Stimulated activated naive B cell treated with anti-CD40 and anti-IgM and Interleukin-4, amounts not matched to agents 10 μg/mL and 1 μg/mL and 100 μg/mL, for 72 hours (primary cell): Measurements from ENCODE around the gene REPIN1.

Experiments
- ATAC-seq, 2 donors: fragments of 150-1000 bp; cut with Tn5 transposase; replicated peaks; 2 replicates each; pipeline ENCODE4 v1.10.0; 2021; ENCODE audit warnings: moderate library complexity in 1 of 2
- DNase-seq: peaks from one replicate; pipeline ENCODE4 v3.0.0; 2021
- H3K27ac Mint-ChIP-seq: one replicate; pipeline ENCODE4 v1.8.0; 2022; ENCODE audit warnings: mild to moderate bottlenecking, mixed read lengths
- H3K27me3 Mint-ChIP-seq, 2 donors: one replicate each; pipeline ENCODE4 v1.8.0; 2022; ENCODE audit warnings: mixed read lengths in 2 of 2
- H3K36me3 Mint-ChIP-seq, 2 donors: one replicate each; pipeline ENCODE4 v1.8.0; 2022; ENCODE audit warnings: mixed read lengths in 2 of 2, mild to moderate bottlenecking in 1 of 2
- H3K4me1 Mint-ChIP-seq, 2 donors: one replicate each; pipeline ENCODE4 v1.8.0; 2022; ENCODE audit warnings: mixed read lengths in 2 of 2, mild to moderate bottlenecking in 1 of 2
- H3K4me3 Mint-ChIP-seq, 2 donors: one replicate each; pipeline ENCODE4 v1.8.0; 2022; ENCODE audit warnings: mild to moderate bottlenecking in 2 of 2, mixed read lengths in 2 of 2, moderate library complexity in 1 of 2
- H3K9me3 Mint-ChIP-seq, 2 donors: one replicate each; pipeline ENCODE4 v1.8.0; 2022; ENCODE audit warnings: mixed read lengths in 2 of 2, mild to moderate bottlenecking in 1 of 2

Gene REPIN1

DNA sequence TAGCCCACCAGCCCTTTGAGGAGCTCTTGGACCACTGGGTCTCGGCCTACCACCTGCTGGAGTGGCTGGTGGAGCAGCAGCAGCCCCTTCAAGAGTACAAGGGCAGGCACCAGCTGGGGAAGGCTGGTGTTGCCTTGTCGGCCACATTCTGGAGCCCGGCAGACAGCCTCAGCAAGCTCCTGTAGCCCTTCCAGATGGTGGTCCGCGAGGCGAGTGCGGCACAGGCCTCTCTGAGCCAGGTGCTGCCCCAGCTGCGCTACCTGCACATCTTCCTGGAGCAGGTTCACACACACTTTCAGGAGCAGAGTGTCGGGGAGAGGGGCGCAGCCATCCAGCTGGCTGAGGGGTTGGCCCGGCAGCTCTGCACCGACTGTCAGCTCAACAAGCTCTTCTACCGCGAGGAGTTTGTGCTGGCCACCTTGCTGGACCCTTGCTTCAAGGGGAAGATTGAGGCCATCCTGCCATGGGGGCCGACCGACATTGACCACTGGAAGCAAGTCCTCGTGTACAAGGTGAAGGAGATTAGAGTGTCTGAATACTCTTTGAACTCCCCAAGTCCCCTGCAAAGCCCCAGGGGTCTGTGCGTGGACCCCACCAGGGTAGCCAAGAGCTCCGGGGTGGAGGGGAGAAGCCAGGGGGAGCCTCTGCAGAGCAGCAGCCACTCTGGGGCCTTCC lies 38.3 kb upstream of the REPIN1 start:
- no peak for DNase-seq
- Mint-ChIP-seq H3K36me3 (peaks cover 35 to 38% of the 10 kb centered on the region in 2 donors), H3K27me3 (no peaks in the 10 kb centered on the region), H3K4me1 (peaks cover 5 to 19% of the 10 kb centered on the region in 2 donors), H3K9me3 (no peaks in the 10 kb centered on the region), H3K27ac (no peak overlapping the region), H3K4me3 (no peak overlapping the region)
- ATAC-seq, result no peak

DNA sequence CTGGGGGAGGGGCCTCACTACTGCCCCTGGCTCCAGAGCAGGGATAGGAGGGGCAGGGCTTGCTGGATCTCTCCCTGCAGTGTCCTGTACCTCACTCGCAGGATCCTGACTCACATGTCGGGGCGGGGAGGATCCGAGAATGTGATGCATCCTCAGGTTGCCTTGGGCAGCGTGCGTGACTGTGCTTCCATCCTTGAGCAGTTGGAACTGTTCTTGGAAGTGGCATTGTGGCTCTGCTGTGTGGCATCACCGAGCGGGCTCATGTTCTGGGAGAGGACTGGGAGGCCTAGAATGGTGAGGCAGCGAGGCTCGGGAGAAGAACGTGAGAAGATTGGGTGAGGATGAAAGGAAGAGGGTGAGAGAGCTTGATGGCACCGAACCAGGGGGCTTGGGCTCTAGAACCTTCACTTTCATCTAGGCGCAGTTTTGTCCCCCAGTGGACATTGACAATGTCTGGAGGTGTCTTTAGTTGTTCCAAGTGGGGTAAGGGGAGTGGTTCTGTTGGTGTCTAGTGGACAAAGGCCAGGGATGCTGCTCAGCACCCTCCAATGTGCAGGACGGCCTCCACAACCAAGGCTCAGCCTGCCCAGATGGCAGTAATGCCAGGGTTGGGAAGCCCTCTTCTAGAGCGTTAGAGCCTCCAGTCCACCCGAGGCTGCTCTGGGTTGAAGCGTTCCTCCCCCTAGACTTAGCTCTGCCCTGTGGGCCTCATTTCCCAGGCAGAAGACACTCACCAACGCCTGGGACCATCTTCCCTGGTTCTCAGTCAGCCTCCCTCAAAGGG lies 35.6 kb upstream of the REPIN1 start:
- peaks cover 0 to 2% of the 10 kb centered on the region in 2 donors for H3K4me1 Mint-ChIP-seq
- H3K4me3 Mint-ChIP-seq, result no peak overlapping the region
- ATAC-seq (no peak), DNase-seq (no peak)
- no peaks in the 10 kb centered on the region for H3K27me3 Mint-ChIP-seq
- peaks cover 35 to 38% of the 10 kb centered on the region in 2 donors for H3K36me3 Mint-ChIP-seq
- no peaks in the 10 kb centered on the region for H3K9me3 Mint-ChIP-seq
- peak overlapping the region; percentile 31 for H3K27ac Mint-ChIP-seq

DNA sequence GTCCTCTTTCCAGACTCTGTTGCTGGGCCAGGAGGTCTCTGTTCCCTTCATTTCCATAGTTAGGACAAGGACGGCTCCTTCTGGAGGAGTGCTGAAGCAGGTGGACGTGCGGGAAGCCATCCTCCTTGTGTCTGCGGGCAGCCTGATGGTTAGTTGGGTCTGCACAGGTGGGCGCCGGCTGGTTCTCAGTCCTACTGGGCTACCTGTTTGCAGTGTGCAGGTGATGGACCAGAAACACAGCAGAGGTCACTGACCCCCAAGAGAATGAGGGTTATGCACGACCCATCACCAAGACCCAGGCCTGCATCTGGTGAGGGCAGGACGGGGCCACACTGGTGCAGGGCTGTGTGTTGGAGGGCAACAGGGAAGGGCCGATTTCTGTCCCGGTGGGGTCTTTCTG lies 35.0 kb upstream of the REPIN1 start:
- H3K9me3 Mint-ChIP-seq, result no peaks in the 10 kb centered on the region
- H3K4me3 Mint-ChIP-seq, result no peak overlapping the region
- H3K27me3 Mint-ChIP-seq, result no peaks in the 10 kb centered on the region
- DNase-seq, result no peak
- H3K36me3 Mint-ChIP-seq, result peaks cover 37 to 40% of the 10 kb centered on the region in 2 donors
- H3K4me1 Mint-ChIP-seq, result peaks cover under 1 to 2% of the 10 kb centered on the region in 2 donors
- ATAC-seq, result no peak
- no peak overlapping the region for H3K27ac Mint-ChIP-seq

DNA sequence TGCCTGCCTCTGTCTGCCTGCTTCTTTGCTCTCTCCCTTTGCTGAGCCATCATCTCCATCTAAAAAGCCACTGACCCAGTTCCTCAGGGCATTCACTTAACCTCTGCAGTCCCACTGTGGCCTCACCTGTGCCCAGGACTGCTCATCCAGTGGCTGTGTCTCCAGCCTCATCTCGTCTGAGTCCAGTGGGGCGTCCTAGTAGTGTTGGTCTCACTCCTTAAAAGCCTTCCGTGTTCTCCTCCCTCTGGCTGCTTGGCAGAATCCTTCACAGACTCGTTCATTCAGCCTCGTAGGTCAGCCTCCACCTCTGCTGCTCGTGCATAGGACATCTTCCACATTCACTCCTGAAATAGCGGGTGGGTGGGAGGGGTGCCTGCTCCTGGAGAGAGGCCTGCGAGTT lies 34.5 kb upstream of the REPIN1 start:
- ATAC-seq, result no peak
- H3K4me1 Mint-ChIP-seq, result peaks cover 2 to 5% of the 10 kb centered on the region in 2 donors
- peaks cover 36 to 40% of the 10 kb centered on the region in 2 donors for H3K36me3 Mint-ChIP-seq
- H3K27ac Mint-ChIP-seq, result no peak overlapping the region
- no peak for DNase-seq
- no peaks in the 10 kb centered on the region for H3K9me3 Mint-ChIP-seq
- H3K4me3 Mint-ChIP-seq, result no peak overlapping the region
- H3K27me3 Mint-ChIP-seq, result no peaks in the 10 kb centered on the region

DNA sequence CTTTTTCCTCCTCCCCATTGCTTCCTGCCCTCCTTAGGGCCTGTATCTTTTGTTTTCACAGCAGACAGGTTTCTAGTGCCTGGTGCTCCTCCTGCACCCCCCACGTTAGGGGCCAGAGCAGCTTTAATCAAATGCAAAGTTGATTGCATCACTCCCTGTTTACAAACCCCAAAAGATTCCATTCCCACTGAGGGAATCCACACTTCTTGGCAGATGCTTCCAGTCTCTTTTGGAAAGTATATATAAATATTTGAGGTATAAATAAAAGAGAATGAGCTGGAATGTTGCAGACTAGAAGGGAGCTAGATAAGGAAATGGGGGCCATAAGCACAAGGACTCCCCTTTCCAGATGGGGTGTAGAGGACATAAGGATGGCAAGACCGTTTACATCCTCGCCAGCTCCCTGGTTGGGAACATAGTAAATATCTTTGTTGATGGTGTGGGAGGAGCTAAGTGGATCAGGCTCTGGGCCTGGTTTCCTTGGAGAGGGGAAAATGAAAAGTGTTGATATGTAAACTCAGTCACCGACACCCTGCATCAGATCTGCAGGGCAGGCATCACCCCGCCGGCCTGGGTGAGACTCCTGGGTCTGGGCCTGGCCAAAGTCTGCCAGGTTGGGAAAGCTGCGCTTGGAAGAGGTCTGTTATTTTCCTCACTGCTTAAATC lies 33.4 kb upstream of the REPIN1 start:
- peaks cover 40 to 44% of the 10 kb centered on the region in 2 donors for H3K36me3 Mint-ChIP-seq
- H3K4me1 Mint-ChIP-seq, result peaks cover 14 to 17% of the 10 kb centered on the region in 2 donors
- H3K9me3 Mint-ChIP-seq, result no peaks in the 10 kb centered on the region
- H3K27me3 Mint-ChIP-seq, result peaks cover 4 to 6% of the 10 kb centered on the region in 2 donors
- ATAC-seq (no peak), DNase-seq (no peak)
- H3K4me3 Mint-ChIP-seq, result no peak overlapping the region
- H3K27ac Mint-ChIP-seq, result no peak overlapping the region

DNA sequence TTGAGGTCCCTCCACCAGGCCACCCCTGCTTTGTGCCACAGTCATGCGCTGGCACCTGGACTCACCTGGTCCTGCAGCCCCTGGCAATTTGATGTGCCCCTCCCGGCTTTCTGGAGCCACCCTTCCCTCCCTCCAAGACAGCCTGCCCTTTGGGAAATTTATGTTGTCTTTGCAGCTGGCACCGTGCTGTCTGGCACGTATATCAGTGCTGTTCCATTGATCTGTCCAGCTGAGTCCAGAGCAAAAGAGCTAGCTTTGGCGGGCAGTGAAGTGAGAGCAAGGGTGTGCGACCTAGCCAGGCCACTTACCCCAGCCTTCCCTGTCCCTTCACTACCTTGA lies 32.9 kb upstream of the REPIN1 start:
- ATAC-seq, result no peak
- peaks cover 42 to 47% of the 10 kb centered on the region in 2 donors for H3K36me3 Mint-ChIP-seq

DNA sequence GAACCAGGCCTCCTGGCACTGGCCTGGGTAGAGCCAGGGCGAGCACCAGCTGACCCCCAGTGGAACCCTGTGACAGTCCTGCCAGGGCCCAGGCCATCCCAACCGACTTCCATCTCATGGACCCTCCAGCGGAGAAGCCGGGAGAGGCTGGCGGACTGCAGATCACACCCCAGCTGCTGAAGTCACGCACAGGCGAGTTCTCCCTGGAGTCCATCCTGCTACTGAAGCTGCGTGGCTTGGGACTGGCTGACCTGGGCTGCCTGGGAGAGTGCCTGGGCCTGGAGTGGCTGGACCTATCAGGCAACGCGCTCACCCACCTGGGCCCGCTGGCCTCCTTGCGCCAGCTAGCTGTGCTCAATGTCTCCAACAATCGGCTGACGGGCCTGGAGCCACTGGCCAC lies 31.9 kb upstream of the REPIN1 start:
- H3K36me3 Mint-ChIP-seq, result peaks cover 37 to 39% of the 10 kb centered on the region in 2 donors
- no peak overlapping the region for H3K4me3 Mint-ChIP-seq
- H3K27me3 Mint-ChIP-seq, result peaks cover 18 to 19% of the 10 kb centered on the region in 2 donors
- H3K4me1 Mint-ChIP-seq, result peaks cover 20 to 26% of the 10 kb centered on the region in 2 donors
- ATAC-seq (no peak), DNase-seq (no peak)
- peak overlapping the region; percentile 31 for H3K27ac Mint-ChIP-seq
- H3K9me3 Mint-ChIP-seq, result no peaks in the 10 kb centered on the region

More for the DNA sequence above, 32.9 kb upstream of the REPIN1 start:
- Mint-ChIP-seq H3K27ac (no peak overlapping the region), H3K4me3 (no peak overlapping the region), H3K9me3 (no peaks in the 10 kb centered on the region), H3K27me3 (peaks cover 9 to 11% of the 10 kb centered on the region in 2 donors), H3K4me1 (peaks cover 17 to 20% of the 10 kb centered on the region in 2 donors)
- DNase-seq, result no peak

DNA sequence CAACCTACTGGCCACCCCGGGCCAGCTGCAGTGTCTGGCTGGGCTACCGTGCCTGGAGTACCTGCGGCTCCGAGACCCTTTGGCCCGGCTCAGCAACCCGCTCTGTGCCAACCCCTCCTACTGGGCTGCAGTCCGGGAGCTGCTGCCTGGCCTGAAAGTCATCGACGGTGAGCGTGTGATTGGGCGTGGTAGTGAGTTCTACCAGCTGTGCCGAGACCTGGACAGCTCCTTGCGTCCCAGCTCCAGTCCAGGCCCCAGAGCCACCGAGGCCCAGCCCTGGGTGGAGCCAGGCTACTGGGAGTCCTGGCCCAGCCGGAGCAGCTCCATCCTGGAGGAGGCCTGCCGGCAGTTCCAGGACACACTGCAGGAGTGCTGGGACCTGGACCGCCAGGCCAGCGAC lies 31.4 kb upstream of the REPIN1 start:
- peaks cover 22 to 23% of the 10 kb centered on the region in 2 donors for H3K27me3 Mint-ChIP-seq
- no peak for ATAC-seq
- DNase-seq, result no peak
- no peak overlapping the region for H3K4me3 Mint-ChIP-seq
- H3K36me3 Mint-ChIP-seq, result peaks cover 40 to 43% of the 10 kb centered on the region in 2 donors
- no peak overlapping the region for H3K27ac Mint-ChIP-seq
- H3K4me1 Mint-ChIP-seq, result peaks cover 24 to 31% of the 10 kb centered on the region in 2 donors
- no peaks in the 10 kb centered on the region for H3K9me3 Mint-ChIP-seq

DNA sequence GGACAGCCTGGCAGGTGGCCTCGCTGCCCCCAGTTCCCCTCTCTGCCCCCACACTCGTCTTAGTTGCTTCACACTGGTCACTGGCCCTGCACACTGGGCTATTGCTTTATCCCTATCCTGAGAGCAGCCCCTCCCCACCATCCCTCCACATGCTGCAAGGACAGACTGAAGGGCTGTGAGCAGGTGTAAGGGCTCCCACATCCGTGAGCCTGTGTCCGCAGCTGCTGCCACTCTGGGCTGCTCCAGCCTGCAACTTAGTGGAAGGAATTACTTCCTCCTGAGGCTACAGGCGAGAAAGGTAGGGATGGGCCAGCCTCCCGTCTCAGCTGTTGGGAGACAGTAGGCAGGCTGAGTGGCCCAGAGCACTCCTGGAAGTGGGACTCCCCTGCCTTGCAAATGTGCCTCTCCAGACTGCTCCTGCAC lies 31.0 kb upstream of the REPIN1 start:
- Mint-ChIP-seq H3K36me3 (peaks cover 40 to 43% of the 10 kb centered on the region in 2 donors), H3K27me3 (peaks cover 25% of the 10 kb centered on the region in 2 donors), H3K27ac (no peak overlapping the region), H3K9me3 (no peaks in the 10 kb centered on the region), H3K4me3 (no peak overlapping the region), H3K4me1 (peaks cover 24 to 31% of the 10 kb centered on the region in 2 donors)
- no peak for ATAC-seq
- DNase-seq, result no peak

DNA sequence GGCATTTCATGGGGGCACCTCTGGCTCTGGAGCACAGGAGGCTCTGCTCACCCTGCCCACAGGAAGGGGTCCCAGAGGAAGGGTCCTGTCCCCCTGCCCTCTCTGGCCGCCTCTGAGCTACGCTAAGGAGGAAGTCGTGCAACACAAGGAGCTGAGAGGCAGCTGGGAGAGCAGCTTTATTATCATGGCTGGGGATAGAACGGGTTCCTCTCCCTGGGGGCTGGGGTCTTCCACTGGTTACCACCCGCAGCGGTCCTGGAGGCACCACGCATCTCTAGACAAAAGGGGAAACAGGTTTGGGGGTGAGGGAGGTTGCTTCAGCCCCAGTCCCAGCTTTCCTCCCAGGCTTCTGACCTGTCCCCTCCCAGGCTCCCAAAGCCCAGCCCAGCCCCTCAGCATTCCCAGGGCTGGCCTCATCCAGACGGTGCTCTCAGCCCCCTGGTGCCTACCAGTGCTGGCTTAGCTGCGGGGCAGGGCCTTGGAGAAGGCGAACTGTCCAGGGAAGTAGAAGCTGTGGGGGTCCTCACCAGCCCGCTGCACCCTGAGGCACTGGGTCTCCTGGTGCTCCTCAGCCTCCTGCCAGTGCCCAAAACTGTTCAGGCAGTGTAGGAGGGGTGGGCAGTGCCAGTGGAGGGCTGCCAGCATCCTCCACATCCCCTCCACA lies 30.3 kb upstream of the REPIN1 start:
- DNase-seq (no peak), ATAC-seq (no peak)
- Mint-ChIP-seq H3K27me3 (peaks cover 28 to 29% of the 10 kb centered on the region in 2 donors), H3K4me1 (peaks cover 24 to 31% of the 10 kb centered on the region in 2 donors), H3K9me3 (peaks cover 0 to 3% of the 10 kb centered on the region in 2 donors), H3K27ac (no peak overlapping the region), H3K4me3 (no peak overlapping the region), H3K36me3 (peaks cover 38 to 46% of the 10 kb centered on the region in 2 donors)

DNA sequence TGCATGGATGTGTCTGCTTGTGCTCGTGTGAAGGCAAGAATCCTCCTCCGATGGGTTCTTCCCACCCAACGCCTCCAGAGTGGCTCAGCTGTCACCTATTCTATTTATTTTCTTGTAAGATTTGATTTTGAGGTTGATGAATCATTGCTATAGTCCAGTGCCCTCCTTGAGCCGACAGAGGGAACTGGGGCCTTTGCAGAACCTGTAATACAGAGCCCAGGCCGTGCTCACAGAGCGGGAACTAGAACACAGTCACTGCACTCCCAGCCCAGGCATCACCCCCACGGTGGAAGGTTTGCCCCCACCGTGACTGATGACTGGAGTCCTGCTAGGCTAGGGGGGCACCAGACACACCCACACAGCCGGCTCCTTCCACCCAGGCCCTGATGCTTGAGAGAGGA lies 29.2 kb upstream of the REPIN1 start:
- peak; percentile 87 to 92 for ATAC-seq
- H3K27ac Mint-ChIP-seq, result peak overlapping the region; percentile 54
- peak; percentile 27 for DNase-seq
- peaks cover 38 to 47% of the 10 kb centered on the region in 2 donors for H3K36me3 Mint-ChIP-seq
- H3K9me3 Mint-ChIP-seq, result peaks cover 4 to 8% of the 10 kb centered on the region in 2 donors
- H3K4me1 Mint-ChIP-seq, result peaks cover 24 to 31% of the 10 kb centered on the region in 2 donors
- peak overlapping the region in 1 of 2 donors; percentile 37 for H3K4me3 Mint-ChIP-seq
- H3K27me3 Mint-ChIP-seq, result peaks cover 32 to 35% of the 10 kb centered on the region in 2 donors

DNA sequence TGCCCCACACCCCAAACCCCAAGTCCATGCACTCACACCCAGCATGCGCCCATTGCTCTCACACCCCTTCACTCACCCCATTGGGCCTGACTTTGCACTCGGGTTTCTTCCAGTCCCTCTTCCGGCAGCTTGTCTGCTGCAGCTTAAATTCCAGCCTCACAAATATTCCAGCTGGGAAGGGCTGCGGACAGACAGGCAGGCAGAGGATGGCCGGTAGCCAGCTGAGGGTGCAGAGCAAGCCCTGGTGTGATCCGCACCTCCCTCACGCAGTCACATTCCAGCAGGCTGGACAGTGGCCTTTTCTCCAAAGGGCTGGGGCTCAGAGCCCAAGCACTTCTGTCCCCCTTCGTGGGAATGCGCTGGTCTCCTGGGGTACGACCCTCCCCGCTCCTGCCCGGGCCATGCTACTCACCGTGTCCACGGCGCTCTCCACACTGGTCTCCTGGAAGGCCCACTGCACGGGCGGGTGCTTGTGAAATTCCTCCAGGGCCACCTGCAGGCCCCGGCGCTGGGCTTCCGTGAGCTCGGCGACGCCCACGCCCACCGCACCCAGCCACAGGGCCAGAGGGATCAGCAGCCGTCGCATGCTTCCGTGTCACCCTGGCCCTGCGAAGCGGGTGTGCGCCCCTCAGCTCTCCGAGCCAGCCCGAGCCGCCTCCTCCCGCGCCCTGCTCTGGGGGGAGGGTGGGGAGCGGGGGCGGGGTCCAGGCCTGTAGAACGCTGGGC lies 28.4 kb upstream of the REPIN1 start:
- peak; percentile 71 to 74 for ATAC-seq
- Mint-ChIP-seq H3K36me3 (peaks cover 38 to 47% of the 10 kb centered on the region in 2 donors), H3K4me3 (peak overlapping the region; percentile 56 to 75)

DNA sequence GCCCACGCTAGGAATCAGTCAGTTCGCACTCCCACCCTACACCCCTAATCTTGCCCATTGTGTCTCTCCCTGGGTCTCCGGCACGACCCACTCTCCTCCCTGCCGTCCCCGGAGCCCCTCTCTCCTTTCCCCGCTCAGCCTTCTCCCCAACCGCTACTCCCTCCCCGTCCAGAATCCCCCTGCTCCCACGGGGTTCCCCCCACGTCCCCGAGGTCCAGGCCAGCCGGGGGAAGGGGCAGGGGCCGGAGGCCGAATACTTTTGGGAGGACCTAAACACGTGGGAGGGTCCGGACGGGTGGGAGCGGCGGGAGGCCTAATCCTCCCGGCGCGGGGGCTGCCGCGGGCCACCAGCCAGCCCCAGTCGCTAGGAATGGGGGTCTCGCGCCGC lies 27.8 kb upstream of the REPIN1 start:
- H3K27ac Mint-ChIP-seq, result no peak overlapping the region
- ATAC-seq, result no peak
- H3K4me3 Mint-ChIP-seq, result peak overlapping the region; percentile 55 to 71
- H3K9me3 Mint-ChIP-seq, result peaks cover 4 to 8% of the 10 kb centered on the region in 2 donors
- peaks cover 35 to 47% of the 10 kb centered on the region in 2 donors for H3K36me3 Mint-ChIP-seq
- peaks cover 32 to 36% of the 10 kb centered on the region in 2 donors for H3K27me3 Mint-ChIP-seq
- peaks cover 24 to 31% of the 10 kb centered on the region in 2 donors for H3K4me1 Mint-ChIP-seq
- no peak for DNase-seq

More for the DNA sequence above, 28.4 kb upstream of the REPIN1 start:
- Mint-ChIP-seq H3K4me1 (peaks cover 24 to 31% of the 10 kb centered on the region in 2 donors), H3K27ac (peak overlapping the region; percentile 25), H3K9me3 (peaks cover 4 to 8% of the 10 kb centered on the region in 2 donors), H3K27me3 (peaks cover 32 to 35% of the 10 kb centered on the region in 2 donors)
- DNase-seq, result no peak
